Ramos (cell line): ENCODE measurements around the gene OR52H1.

Experiments used
- in situ Hi-C: fragments of 300-500 bp; cut with MboI; formaldehyde crosslinking; loops from one replicate; pipeline ENCODE4 v1.14.3; 2022; ENCODE audit warnings: low sequenced_read_pairs; ENCODE audit not compliant: unreplicated experiment

The OR52H1 gene

DNA sequence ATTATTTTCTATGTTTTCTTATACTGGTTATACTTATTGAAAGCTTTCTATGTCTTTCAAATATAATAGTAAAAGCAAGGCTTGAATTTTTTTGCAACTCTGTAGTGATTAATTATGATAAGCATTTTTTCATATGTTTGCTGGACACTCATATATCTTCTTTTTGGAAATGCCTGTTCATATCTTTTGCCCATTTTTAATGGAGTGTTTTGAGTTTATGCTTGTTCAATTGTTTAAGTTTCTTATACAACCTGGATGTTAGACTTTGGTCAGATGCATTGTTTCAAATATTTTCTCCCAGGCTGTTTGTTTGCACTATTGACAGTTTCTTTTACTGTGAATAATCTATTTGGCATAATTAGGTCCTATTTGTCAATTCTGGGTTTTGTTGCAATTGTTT lies 11.9 kb downstream of the OR52H1 start:
- in situ Hi-C loops = no loop called here

DNA sequence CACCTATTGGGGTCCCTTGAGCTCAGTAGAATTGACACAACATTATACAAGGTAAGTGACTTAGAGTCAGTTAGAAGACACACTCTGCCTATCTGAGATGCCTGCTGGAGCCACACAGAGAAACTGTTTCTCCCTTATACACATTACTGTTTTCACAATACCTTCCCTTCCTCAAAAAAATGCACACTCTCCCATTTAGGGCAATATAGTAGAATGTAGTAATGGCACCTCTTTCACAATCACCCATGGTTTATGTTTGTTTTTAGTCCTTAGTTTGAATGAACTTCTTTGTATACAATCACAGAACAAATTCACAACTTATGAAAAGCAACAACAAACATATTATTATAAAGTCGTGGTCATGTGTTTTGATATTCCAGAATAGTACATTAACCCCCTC lies 14.3 kb downstream of the OR52H1 start:
- in situ Hi-C loops = no loop called here

DNA sequence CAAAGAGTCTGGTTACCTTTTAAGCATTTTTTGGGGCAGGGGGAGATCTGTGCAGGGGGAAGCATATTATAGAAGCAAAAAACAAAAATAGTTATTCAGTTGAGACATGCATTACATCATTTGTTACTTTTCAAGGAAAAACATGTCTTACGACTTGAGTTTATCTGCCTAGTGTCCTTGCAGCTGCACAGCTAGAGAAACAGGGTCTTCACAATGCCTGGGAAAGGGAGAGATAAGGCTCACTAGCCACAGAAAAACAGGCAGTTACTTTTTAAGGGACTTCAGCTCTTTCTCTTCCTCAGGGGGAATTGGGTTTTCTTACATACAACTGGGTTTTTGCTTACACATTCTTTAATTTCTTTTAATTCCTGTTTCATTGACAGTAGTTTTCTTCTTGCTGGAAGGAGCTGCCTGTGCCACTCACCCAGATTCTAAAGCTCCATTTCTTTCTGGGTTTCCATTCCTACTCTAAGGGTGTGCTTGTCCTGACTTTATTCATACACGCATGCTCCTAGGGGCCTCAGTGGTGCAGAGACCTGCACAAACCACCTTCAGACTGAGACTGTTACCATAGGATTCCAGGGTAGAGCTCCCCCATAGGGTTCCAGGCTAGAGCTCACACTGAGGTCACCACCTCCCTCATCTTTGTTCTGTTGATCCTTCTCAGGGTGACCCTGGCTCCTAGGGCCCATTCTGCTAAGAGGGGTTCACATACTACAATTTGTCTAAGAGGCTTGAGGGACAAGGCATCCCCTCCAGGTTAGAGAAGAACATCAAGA lies 17.1 kb downstream of the OR52H1 start:
- in situ Hi-C loops = no loop called here

DNA sequence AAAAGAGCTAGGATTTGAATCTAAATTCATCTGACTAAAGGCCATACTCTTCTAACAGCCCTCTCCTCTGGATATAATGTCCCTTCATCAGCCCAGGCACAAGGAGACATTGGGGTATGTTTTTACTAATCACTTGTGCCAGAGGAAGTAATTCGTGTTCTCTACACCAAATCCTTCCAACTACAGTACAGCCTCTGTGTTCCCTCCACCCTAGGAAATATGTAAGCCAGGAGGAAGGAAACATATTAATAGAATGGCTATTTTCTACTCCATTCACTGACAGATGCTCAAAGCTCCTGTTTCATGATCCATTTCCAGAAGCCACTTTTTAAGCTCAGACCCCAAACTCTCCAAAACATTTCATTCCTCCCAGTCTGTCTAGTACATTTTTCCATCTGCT lies 19.8 kb downstream of the OR52H1 start:
- in situ Hi-C loops = no loop called here

DNA sequence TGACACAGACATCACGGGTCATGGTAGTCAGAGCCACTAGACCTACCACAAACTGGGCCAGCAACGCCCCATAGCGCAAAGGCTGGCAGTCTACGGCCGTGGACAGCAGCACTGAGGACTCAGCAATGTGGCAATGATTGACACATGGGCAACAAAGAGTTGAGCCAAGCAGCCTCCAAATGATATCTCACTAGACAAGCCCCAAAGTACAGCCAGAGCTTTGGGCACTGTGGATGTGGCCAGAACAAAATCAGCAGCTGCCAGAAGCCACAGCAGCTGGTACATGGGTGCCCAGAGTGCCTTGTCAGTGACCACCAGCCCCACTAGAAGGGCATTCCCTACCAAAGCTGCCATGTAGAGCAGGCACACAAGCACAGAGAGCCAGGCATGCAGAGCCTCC lies 20.6 kb downstream of the OR52H1 start:
- in situ Hi-C loops = no loop called here

DNA sequence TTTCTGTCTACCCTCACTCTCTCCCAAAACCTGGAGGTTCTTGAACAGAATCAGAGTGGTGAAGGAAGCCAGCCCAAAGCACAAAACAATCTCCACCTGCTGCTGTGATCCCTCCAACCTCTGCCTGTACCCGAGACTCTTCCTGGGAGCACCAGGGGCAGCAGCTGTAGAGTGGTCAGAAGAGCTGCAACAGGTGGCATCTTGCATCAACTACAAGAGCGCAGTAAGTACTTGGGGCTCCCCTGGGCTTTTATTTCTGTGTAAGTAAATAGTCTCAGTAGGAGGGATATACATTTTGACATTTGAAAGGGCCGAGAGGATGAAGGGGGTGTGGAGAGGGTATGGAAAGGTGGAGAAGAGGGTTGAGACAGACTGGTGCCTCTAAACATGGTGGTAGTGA lies 23.6 kb downstream of the OR52H1 start:
- in situ Hi-C loops = no loop called here

DNA sequence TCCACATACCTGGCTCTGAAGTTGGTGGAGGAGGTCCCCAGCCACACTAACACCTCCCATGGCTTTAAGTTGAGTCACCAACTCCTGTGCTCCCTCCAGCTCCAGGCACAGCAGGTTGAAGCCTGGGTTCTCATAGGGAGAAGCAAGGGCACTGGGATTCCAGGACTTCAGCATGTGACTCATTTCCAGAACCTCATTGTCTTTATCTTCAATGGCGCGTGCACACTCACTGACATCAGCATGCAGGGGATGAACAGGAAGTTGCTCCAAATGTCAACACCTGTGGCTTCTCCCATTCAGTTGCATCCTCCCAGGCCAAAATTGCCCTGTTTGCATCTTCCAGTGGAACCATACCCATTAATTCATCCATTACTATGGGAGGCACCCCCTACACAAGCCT lies 26.0 kb downstream of the OR52H1 start:
- in situ Hi-C loops = no loop called here

DNA sequence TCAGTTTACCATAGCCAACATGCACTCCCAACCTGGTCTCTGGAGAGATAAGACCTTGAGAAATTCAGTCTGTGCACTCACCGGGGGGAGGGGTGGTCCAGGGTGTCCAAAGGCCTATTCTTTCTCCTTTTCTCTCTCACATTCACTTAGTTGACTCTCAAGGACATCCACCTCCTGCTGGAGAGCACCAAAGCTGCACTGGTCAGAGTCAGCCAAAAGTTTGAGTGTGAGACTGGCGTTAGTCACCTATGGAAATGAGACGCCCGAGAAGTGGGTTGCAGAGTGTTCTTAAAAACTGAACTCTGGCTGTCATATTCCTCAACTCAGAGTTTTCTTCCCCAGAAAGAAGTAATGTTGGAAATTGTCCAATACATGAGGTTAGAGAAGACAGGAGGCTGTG lies 26.8 kb downstream of the OR52H1 start:
- in situ Hi-C loops = no loop called here

DNA sequence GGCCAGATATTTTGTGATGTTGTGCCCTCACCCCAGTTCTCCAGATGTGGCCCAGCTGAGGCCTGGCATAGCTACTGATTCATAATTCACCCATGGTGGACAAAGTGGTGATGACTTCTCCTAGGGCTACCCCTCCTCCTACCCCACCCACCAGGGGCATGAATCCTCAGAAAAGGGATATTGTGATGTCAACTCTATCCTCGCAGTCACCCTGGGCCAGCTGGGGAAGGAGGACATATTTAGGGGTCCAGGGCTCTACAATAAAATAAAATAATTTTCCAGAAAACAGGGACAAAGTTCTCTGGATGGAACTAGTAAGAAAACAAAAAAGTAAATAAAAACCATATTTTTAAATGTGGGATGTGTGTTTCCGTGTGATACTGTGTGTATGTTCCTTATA lies 31.7 kb downstream of the OR52H1 start, which contains the start of gene UBQLNL:
Gene UBQLNL (minus strand): TSS at position 101 of the 400 bp plus-strand sequence. CDS start 258 bp downstream, outside the sequence.
- in situ Hi-C loops = no loop called here

DNA sequence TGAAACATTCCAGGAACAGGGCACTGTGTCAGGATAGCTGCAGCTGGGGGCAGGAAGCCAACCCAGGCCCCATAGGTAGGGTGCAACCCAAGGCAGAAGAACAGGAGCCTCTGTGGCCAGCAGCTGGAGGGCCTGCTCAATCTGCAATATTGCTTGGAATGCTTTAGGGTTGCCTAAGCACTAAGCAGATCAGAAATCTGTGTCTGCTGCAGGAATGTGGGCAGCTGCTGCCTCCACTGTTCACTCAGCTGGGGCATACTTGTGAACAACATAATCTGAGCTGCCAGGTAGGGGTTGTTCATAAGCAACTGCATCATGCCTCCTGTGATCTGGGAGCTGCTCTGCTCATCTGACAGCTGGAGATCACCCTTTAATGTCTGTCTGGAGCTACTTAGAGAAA lies 33.5 kb downstream of the OR52H1 start:
- in situ Hi-C loops = no loop called here

DNA sequence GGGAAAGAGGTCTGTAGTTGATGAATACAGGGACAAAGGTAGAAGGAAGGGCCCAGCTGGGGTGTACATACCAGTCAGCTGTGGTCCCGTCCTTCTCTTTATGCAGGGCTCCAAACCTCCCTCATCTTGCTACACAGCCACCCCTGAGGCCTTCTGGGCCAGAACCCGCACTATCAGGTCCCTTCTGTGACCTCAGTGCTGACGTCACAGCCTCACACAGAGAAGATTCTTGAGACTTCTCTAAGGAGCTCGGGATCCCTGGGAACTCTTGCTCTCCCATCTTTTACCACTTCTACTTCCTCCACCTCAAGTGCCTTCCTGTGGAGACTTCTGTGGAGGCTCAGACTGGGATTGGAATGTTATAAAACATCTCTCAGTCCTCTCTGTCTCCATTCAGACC lies 38.5 kb downstream of the OR52H1 start, which contains the start of gene UBQLN3:
Gene UBQLN3 (minus strand): TSS at position 155 of the 400 bp plus-strand sequence. CDS start 399 bp downstream, outside the sequence.
- in situ Hi-C loops = no loop called here

DNA sequence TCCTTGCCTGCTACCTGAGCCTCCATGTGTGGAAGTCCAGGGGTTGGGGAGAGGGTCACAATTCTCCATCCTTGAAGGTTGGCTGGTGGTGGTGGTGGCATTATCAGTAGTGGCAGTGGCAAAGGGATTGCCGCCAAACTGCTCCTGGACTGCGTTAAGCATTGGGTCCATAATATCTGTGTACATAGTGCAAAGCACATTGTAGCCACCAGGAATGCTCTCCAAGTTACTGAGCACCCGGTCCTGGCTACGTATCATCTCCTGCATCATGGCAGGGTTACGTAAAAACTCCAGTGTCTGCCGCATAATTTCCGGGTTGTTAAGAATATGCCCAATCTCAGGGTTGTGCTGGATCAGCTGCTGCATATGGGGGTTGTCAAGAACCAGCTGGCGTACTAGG lies 39.7 kb downstream of the OR52H1 start:
- in situ Hi-C loops = no loop called here

DNA sequence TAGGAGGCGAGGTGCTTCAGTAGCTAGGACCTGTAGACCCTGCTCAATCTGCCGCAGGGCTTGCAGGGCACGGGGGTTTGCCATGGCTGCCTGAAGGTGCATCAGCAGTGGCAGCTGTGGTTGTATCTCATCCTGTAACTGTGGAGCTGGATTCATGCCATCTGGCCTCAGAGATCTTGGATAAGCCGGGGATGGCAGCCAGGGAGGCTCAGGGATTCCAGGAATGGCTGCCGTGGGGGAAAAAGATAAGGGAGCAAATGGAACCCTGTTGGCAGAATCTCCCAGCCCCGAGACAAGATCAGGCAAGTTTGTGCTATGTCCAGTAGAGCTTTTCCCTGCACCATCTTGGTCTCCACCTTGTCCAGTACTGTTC lies 40.4 kb downstream of the OR52H1 start:
- in situ Hi-C loops = no loop called here

DNA sequence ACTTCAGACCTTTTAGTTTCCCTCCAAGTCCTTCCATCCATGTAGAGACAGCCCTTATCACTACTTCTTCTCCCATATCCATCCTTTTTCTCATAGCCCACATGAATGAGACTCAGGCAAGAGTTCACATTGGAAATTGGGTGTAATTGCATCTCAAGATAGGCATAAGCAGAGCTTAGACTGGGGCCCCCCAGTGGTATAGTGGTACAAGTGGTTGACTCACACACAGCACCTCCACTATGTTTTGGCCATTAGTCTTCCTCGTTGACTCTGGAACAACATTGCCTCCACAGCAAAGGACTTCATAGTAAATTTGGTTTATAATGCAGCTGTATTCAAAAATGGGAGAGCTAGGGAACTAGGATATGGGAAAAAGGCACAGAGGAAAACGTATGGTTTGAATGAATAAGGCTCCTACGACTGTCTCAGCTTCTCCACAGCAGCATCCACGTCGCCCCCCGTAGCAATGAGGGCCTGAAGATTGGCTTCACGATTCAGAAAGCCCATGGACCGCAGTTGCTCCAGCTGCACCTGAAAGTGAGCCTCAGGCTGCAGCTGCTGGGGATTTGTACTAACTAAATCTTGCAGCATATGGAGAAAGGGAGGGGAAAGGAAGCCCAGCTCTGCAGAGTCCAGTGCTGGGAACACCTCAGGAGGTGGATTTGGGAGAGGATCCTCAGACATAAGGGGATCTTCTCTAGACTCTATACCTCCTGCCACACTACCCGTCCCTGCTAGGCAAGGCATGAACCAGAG lies 41.0 kb downstream of the OR52H1 start:
- in situ Hi-C loops = no loop called here

DNA sequence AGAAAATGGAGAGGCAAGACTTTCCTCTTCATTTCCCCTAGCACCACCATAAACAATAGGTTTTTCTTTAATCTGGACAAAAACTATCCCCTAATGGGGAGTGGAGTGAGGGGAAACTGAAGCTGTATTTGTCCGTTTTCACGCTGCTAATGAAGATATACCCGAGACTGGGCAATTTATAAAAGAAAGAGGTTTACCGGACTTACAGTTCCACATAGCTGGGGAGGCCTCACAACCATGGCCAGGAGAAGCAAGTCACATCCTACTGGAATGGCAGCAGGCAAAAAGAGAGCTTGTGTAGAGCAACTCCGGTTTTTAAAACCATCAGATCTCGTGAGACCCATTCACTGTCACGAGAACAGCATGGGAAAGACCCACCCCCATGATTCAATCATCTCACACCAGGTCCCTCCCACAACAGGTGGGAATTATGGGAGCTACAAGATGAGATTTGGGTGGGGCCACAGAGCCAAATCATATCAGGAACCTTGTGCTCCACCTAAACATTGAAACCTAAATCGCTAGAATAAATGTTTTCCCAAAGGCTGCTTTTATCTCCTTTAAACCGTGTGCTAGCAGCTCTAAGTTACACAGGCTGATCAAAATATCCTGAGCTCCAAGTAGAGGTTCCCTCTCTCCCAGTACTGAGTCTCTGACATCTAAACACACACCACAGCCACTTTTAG lies 42.8 kb downstream of the OR52H1 start:
- in situ Hi-C loops = no loop called here

DNA sequence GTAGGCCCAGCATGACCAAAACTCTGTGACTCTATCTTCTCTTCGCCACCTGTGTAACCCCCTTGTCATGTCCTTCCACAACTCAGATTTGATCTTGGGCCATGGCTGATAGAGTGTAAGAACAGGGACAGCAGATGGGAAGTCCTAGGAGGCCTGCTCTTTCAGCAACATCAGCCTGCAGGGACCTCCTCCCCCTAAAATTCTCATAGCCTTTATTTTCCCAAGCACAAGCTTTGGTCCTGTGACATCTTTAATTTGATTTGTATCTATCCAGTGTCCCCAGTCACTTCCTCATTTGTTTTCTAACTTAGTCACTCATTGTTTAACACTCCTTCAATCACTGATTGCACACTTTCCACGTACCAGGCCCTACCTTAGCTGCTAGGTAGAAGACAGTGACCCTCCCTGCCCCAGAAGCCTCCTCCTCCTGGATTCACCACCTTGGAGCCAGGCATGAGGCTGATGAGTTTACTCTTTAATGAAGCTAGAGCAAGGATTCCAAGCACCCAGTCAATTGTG lies 43.9 kb downstream of the OR52H1 start:
- in situ Hi-C loops = no loop called here

DNA sequence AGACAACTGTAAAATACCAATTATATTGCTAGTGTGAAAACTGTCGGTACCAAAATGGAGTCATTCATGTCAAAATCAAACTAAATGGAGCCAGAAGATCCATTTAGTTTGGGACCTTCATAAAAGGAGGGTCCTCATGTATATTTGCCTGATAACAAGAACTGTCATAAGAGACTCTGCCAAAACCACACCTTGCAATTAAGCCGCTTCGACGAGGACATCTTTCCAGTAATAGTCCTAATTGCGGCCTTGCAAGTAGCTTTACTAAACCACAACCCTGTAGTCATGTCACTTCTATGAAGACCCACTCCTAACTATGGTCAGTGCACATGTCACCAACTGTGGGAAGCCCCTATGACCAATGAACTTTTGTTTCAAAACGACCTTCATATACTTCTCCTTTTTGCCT lies 47.9 kb downstream of the OR52H1 start:
- in situ Hi-C loops = no loop called here

DNA sequence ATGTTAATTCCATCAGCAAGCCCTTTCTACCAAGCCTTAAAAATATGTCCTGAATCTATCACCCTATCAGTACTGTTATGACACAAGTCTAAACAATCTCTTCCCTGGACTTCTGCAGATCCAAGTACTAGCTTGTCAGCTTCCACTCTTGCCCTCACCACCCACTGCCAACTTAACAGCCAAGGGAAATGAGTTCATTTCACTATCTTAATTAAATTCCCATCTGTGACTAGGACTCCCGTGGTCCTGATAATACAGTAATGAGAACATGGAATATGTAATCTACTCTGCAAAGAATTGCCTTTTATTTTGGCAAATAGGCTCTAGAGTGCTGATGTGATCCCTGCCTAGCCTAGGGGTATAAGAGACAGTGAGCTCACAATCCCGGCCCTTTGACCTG lies 48.7 kb downstream of the OR52H1 start:
- in situ Hi-C loops = no loop called here
